Suppressor macrophage (primary cell): ENCODE measurements around the gene TMEM120A.
"Not testable (repeated sequence)": the region's sequence is repeated elsewhere in the genome, so short reads cannot be mapped to it uniquely, and the experiment has no call there.

Source experiments
- DNase-seq, 4 experiments: peaks; one replicate each; pipeline ENCODE4 v3.0.0-alpha.2; 2020 to 2022
- total RNA-seq, 17 experiments: gene quantifications; one replicate each; lab custom pipeline; 2026; ENCODE audit warnings: mixed read lengths in 6 of 17, inconsistent platforms in 3 of 17; lab: John Stamatoyannopoulos, UW

TMEM120A gene
- total RNA-seq, result 6.6 to 21.8 (median 13.4) reads per million in 17 experiments

DNA sequence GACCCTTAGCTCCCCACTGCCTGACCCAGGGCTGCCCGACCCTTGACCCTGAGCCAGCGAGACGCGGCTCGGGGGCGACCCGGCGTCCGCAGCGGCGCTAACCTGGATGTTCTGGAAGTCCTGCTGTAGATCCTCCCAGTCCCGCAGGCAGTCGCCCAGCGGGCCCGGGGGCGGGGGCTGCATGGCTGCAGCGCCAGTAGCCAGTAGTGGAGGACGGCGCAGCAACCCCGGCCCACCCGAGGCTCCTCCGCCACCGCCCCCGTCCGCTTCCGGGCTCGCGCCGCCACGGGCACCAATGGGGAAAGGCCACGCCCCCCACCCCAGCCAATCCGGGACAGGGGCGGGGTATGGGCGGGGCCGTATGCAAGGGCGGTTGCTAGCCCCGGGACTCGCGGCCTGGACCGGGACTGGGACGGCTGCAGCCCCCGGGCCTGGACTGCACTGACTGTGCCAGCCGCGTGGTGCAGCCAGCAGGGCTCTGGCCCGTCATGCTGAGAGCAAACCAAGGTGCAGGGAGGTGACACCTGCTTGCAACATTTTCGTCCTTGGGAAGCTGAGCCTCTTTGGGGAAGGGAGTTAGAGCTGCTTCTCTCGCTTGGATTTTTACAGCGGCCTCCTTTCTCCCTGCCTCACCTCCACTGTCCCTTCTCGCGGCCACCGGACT, at the start of gene TMEM120A:
TMEM120A (minus strand) TSS at position 208 of the 664 bp plus-strand sequence; CDS start at position 183, 25 bp downstream.
- peak; percentile 94 to 98 (median 96) for DNase-seq

DNA sequence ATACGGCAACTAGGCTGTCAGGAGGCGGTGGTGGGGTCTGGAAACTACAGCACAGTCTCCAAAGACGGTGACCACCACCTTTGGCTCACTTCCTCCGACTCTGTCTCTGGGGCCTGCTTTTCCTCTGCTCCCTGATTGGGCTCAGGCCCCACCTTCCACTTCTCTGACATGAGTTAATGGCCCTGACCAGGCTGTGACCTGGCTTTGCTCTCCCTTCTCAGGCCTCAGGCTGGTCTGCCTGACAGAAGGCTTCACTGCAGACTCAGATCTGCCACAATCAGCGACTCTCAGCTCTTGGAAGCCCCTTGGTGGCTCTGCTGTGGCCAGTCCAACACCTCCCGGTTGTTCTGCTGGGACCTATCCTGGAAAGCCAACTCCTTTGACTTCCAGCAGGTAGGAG, 45.7 kb upstream of the TMEM120A start:
- no peak for DNase-seq

- DNase-seq, result no peak
Observed at GRCh38 chr7:76037310-76037709, 42.9 kb upstream of the TMEM120A start.

DNA sequence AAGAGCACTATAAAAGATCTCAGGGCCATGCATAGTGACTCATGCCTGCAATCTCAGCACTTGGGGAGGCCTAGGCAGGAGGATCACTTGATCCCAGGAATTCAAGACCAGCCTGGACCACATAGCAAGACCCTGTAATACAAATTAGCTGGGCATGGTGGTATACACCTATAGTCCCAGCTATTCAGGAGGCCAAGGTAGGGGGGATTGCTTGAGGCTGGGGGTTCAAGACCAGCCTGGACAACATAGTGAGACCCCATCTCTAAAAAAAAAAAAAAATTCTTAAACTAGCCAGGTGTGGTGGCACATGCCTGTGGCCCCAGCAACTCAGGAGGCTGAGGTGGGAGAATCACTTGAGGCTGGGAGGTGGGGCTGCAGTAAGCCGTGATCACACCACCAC, 37.6 kb upstream of the TMEM120A start:
- DNase-seq, result no peak

DNA sequence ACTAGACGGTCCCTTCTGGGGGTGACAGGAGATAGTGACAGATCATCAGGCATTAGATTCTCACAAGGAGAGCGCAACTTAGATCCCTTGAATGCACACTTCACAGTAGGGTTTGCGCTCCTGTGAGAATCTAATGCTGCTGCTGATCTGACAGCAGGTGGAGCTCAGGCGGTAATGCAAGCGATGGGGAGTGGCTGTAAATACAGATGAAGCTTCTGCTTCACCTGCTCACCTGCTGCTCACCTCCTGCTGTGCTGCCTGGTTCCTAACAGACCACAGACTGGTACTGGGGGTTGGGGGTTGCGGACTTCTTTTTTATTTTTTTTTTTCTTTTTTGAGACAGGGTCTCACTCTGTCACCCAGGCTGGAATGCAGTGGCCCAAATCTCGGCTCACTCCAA, 35.3 kb upstream of the TMEM120A start:
- not testable (repeated sequence) for DNase-seq

GRCh38 chr7:76023002-76023401, 28.6 kb upstream of the TMEM120A start:
- peak; percentile 81 to 92 (median 90) for DNase-seq

DNA sequence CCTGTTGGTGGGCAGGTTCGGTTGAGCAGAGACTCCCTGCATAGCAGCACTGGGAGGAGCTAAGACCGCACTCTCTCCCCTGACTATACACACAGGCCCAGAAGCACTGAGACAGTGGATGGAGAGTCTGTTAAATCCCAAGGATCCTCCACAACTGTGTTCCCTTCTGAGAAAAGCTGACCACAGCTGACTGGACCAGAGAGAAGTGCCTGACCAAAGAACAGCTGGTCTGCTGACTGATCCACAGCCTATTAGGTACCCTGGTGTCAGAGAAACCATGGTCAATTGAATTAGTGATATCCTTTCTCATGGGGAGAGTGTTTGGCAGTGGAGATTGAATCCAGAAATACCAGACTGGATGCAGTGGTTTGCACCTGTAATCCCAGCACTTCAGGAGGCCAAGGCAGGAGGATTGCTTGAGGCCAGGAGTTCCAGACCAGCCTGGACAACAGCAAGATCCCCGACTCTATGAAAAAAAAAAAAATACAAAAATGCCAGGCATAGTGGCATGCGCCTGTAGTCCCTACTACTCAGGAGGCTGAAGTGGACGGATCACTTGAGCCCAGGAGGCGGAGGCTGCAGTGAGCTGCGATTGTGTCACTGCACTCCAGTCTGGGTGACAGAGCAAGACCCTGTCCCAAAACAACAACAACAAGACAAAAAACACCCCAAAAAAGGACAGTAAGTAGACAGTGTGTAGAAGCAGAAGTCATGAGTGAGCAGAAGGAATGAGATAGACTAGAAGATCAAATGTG, 27.8 kb upstream of the TMEM120A start:
- peak in 2 of 4 experiments; percentile 12 to 35 for DNase-seq

DNA sequence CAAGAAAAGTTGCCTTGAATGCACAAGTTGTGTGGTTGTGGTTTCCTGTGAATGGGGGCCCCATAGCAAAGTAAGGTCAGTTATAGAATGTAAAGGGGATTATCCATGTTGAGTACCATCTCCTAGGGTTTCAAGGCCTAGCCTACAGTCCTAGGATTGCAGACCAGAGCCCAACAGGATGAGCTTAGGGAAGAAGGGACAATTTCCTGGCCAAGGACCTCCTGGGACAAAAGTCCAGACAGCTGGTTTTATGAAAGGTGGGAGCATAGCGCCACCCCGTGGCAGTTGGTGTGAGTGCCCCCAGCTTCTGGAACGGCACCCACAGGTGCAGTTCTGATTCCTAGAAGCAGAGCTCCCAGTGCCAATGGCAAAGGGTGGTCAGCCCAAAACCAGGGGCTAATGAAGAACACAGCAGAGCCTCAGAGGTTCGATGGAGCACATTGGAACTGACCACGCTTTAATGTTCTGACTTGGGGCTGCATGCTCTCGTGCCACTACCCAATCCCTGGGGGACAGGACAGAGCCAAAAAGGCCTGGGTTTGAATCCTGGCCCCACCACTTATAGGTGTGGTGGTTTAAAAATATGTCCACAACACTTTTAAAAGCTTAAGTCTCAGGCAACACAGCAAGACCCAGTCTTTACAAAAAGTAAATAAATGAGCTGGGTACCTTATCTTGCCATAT, 25.8 kb upstream of the TMEM120A start:
- DNase-seq, result peak; percentile 77 to 88 (median 84)

GRCh38 chr7:76018520-76018919, 24.1 kb upstream of the TMEM120A start:
- not testable (repeated sequence) for DNase-seq

GRCh38 chr7:76016191-76016947, 22.0 kb upstream of the TMEM120A start:
- DNase-seq, result no peak

GRCh38 chr7:76011442-76011861, 17.1 kb upstream of the TMEM120A start:
- no peak for DNase-seq

DNA sequence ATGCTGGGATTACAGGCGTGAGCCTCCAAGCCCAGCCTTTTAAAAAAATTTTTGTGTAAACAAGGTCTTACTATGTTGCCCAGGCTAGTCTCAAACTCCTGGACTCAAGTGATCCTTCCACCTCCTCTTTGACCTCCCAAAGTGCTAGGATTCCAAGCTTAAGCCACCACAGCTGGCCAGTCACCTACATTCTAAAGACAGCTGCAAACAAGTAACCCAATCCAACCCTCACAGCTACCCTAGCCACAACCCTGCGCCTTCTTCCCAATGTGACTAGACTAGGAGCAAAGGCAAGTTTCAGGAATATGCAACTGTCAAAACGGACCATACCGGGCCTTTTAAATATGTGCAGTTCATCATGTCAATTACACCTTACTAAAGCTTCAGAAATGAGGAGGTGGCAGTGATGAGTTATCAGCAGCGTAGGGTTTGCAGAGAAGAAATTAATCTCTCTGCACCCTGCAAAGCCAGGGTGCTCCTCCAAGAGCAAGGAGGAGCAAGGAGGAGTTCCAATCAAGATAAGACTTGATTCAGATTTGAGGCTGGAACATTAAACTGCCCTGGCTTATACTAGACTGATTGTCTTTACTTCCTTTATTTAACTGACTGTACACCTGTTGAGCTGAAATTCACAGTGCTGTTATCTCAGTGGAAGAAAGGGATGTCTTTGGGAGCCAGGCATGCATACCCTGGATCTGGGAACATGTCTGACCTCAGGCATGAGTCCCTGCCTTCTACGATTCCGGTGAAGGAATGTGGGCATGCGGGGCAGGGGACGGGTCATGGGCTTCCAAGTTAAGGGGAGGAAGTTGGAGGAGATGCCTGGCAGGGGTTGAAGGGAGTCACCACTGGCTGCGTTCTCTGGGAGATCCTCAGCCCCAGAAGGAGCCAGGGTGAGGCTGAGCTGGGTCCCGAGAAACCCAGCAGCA, 15.5 kb upstream of the TMEM120A start:
- DNase-seq, result no peak

GRCh38 chr7:76008156-76008687, 13.8 kb upstream of the TMEM120A start:
- no peak for DNase-seq

- not testable (repeated sequence) for DNase-seq
Observed at GRCh38 chr7:76005004-76005403, 10.6 kb upstream of the TMEM120A start.

- no peak for DNase-seq
Observed at GRCh38 chr7:76003351-76003750, 9.0 kb upstream of the TMEM120A start.

DNA sequence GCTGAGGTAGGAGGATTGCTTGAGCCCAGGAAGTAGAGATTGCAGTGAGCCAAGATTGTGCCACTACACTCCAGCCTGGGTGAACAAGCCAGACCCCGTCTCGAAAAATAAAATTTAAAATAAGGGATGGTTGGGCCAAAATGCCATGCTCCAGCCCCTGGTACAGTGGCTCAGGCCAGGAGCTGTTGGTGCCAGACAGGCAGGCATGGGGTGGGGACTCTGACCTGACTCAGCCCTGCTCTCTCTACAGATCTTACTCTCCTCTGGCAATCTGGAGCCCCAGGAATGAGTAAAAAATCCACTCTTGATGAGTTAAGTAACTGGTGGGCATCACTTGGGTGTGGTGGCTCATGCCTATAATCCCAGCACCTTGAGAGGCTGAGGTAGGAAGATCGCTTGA, 8.4 kb upstream of the TMEM120A start:
- DNase-seq, result no peak

DNA sequence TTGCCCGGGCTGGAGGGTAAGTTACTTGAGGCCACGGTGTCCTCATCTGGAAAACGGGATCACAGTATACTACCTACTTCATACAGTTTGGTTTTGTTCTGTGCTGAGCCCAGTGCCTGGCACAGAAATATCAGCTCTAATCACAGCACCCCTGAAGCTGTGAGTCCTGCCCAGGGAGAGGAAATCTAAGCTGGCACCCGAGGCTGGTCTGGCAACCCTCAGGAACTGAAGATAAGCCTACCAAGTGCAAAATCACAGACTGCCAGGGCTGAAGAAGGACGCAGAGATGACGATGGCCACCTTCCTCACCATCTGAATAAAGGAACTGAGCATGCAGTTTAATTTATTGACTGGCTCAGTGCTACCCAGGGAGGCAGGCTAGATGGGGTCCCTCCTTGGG, 7.7 kb upstream of the TMEM120A start:
- no peak for DNase-seq

DNA sequence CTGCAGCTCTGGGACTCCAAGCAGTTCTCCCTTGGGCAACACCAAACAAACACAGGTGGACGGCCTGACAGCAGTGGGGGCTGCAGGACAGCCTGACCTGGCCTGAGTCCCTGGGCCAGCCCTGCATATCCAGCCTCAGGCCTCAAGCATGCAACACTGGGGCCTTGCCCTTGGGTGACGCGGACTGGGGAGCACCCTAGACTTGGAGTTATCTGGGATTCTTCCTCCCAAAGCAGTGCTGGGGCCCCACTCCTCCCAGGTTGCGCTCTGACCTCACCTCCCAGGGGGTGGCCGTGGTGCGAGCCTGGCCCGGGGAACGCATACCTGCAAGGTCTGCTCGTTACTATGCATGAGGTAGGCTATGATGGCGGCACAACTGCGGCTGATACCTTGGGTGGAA, 6.2 kb upstream of the TMEM120A start:
- no peak for DNase-seq

DNA sequence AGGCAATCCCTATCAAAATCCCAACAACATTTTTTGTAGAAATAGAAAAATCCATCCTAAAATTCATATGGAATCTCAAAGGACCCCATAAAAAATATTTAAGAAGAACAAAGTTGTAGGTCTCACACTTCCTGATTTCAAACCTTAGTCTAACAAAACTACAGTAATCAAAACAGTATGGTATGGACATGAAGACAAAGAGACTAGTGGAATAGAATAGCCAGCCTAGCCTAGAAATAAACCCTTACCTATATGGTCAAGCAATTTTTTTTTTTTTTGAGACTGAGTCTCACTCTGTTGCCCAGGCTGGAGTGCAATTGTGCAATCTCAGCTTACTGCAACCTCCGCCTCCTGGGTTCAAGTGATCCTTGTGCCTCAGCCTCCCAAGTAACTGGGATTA, 3.6 kb upstream of the TMEM120A start:
- no peak for DNase-seq

DNA sequence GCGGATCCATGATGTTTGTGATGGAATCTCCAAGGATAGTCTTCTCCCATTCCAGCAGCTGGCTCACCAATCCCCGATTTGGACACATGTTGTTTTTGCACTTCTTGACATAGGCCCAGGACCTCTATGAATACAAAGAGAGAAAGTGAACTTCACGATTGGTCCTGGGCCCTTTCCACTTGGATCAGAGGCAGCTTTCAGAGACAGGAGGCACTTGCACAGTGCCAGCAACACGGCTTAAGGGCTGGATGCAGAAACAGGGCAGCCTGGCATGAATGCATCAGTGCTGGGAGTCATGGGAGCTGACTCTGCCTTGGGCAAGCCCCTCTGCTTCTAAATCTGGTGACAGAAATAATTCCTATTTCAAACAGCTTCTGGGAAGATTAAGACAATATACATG, 2.1 kb upstream of the TMEM120A start:
- no peak for DNase-seq

DNA sequence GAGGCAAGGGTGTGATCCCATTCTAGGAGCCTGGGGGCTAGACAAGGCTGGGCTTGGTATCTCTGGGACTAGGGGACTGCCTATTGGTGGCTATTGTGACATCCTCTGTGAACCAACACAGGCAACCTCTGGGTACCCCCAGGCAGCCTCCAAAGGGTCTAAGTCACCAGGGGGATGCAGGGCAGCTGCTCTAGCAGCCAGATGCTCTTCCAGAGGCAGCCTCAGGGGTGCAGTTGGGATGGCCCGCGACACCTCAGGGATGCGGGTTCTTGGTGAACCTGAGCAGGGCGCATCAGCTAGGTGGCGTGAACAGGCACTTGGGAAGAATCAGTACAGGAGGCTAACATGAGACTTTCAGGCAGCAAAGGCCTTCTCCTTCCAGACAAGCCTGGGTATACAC, 1.6 kb upstream of the TMEM120A start:
- no peak for DNase-seq
